A549 (cell line): ENCODE data around the gene KLRC4. TPM values are rescaled to one million over a fixed set of nuclear protein-coding genes. Genes with fewer than 3 reads are reported as not detected.

Experiments used
- ATAC-seq, 2 experiments: fragments of 200-7000 bp in 1 of 2; fragments of >200 bp in 1 of 2; cut with Nextera tagmentation in 1 of 2; cut with Tn5 transposase in 1 of 2; 3 replicates each; pipeline versions ENCODE4 v1.8.0 to v1.9.1; 2018 to 2020; ENCODE audit warnings: mild to moderate bottlenecking in 1 of 2, moderate library complexity in 1 of 2
- CTCF ChIA-PET: fragments of 300-600 bp; sonication (Branson Sonifier 250); formaldehyde crosslinking; extraction: SDS; loops from one replicate; lab custom pipeline; 2021; ENCODE audit warnings: antibody characterized with exemption, inconsistent platforms; lab: Yijun Ruan, JAX
- POLR2A ChIA-PET: fragments of 350-600 bp; formaldehyde crosslinking; extraction: SDS; loops from one replicate; lab custom pipeline; 2021; ENCODE audit warnings: antibody characterized with exemption, inconsistent platforms; lab: Yijun Ruan, JAX
- DNase-seq, 2 experiments: peaks; one replicate each; pipeline versions ENCODE4 v3.0.0 to v3.0.0-alpha.2; 2011 to 2016; ENCODE audit warnings: low read depth in 1 of 2, low spot score in 1 of 2
- FAIRE-seq: peaks from 2 replicates; lab custom pipeline; 2011; peaks lifted over from hg19 to GRCh38; lab: Jason Lieb, UNC
- H3K27ac ChIP-seq, 2 experiments: fragments of >200 bp; sonication (Bioruptor Twin); formaldehyde crosslinking; 3 replicates each; pipeline ENCODE4 v1.5.1; 2016 to 2017
- H3K4me1 ChIP-seq: fragments of >200 bp; sonication (Bioruptor Twin); formaldehyde crosslinking; 3 replicates; pipeline ENCODE4 v1.6.1; 2016
- H3K4me2 ChIP-seq: fragments of >200 bp; sonication (Bioruptor Twin); formaldehyde crosslinking; 3 replicates; pipeline ENCODE4 v1.6.1; 2016
- H3K4me3 ChIP-seq: fragments of >200 bp; sonication (Bioruptor Twin); formaldehyde crosslinking; 3 replicates; pipeline ENCODE4 v1.5.1; 2016
- H3K9me3 ChIP-seq: fragments of >200 bp; sonication (Bioruptor Twin); formaldehyde crosslinking; 3 replicates; pipeline ENCODE4 v1.6.1; 2016
- CBX8 ChIP-seq: fragments of 200-600 bp; sonication (generic); IDR thresholded peaks from 2 replicates; pipeline ENCODE4 v1.6.1; 2016
- CEBPB ChIP-seq, 2 experiments: fragments of >200 bp in 1 of 2; sonication (Bioruptor Twin) in 1 of 2; formaldehyde crosslinking in 1 of 2; IDR thresholded peaks; 2 replicates each; pipeline ENCODE4 v1.6.1; 2012 to 2016
- CTCF ChIP-seq: fragments of >200 bp; sonication (Bioruptor Twin); formaldehyde crosslinking; IDR thresholded peaks from 3 replicates; pipeline ENCODE4 v1.5.1; 2016
- EHF ChIP-seq: fragments of 250-450 bp; sonication (Bioruptor Pico); IDR thresholded peaks from 2 replicates; pipeline ENCODE4 v1.5.0; 2020; ENCODE audit warnings: mild to moderate bottlenecking
- ELK1 ChIP-seq: fragments of 150-350 bp; IDR thresholded peaks from 2 replicates; pipeline ENCODE4 v1.6.1; 2014; ENCODE audit warnings: low read depth, mild to moderate bottlenecking, low read length
- EP300 ChIP-seq, 2 experiments: fragments of >200 bp; sonication (Bioruptor Twin); formaldehyde crosslinking; IDR thresholded peaks; 2 replicates in 1 of 2; 3 replicates in 1 of 2; pipeline ENCODE4 v1.6.1; 2016 to 2017
- ESRRA ChIP-seq: fragments of 150-350 bp; IDR thresholded peaks from 2 replicates; pipeline ENCODE4 v1.6.1; 2014; ENCODE audit warnings: mild to moderate bottlenecking, low read length, borderline replicate concordance
- FOXS1 ChIP-seq: fragments of 250-450 bp; sonication (Bioruptor Pico); IDR thresholded peaks from 2 replicates; pipeline ENCODE4 v1.5.0; 2020; ENCODE audit warnings: mild to moderate bottlenecking, moderate library complexity
- JUN ChIP-seq, 2 experiments: fragments of >200 bp; sonication (Bioruptor Twin); formaldehyde crosslinking; IDR thresholded peaks; 2 replicates in 1 of 2; 3 replicates in 1 of 2; pipeline ENCODE4 v1.6.1; 2016 to 2017
- MAFK ChIP-seq: fragments of 450-650 bp; IDR thresholded peaks from 2 replicates; pipeline ENCODE4 v1.6.1; 2014; ENCODE audit not compliant: partially characterized antibody
- NFE2L2 ChIP-seq: fragments of 150-350 bp; conservative IDR thresholded peaks from 2 replicates; pipeline ENCODE4 v1.6.1; 2014; ENCODE audit warnings: low read length
- NPAS2 ChIP-seq: fragments of 250-450 bp; sonication (Bioruptor Pico); IDR thresholded peaks from 2 replicates; pipeline ENCODE4 v1.8.0; 2022; ENCODE audit warnings: mild to moderate bottlenecking, moderate library complexity, borderline replicate concordance
- NR3C1 ChIP-seq: fragments of >200 bp; sonication (Bioruptor Twin); formaldehyde crosslinking; IDR thresholded peaks from 3 replicates; pipeline ENCODE4 v1.6.1; 2017
- PBX3 ChIP-seq: IDR thresholded peaks from 2 replicates; pipeline ENCODE4 v1.6.1; 2012
- POLR2AphosphoS2 ChIP-seq: conservative IDR thresholded peaks from 2 replicates; pipeline ENCODE4 v1.6.1; 2012; ENCODE audit warnings: low read length, improper control_type of control experiment, inconsistent platforms
- RAD21 ChIP-seq, 2 experiments: fragments of >200 bp in 1 of 2; sonication (Bioruptor Twin) in 1 of 2; formaldehyde crosslinking in 1 of 2; IDR thresholded peaks in 1 of 2; conservative IDR thresholded peaks in 1 of 2; 2 replicates in 1 of 2; 3 replicates in 1 of 2; pipeline ENCODE4 v1.6.1; 2012 to 2018; ENCODE audit warnings: inconsistent platforms in 1 of 2
- RCOR1 ChIP-seq: fragments of 150-350 bp; IDR thresholded peaks from 2 replicates; pipeline ENCODE4 v1.6.1; 2014; ENCODE audit warnings: antibody characterized with exemption, low read length, low read depth
- RFX5 ChIP-seq: fragments of 450-650 bp; IDR thresholded peaks from 2 replicates; pipeline ENCODE4 v1.7.1; 2014; ENCODE audit warnings: antibody characterized with exemption, mild to moderate bottlenecking, moderate library complexity
- USF2 ChIP-seq: fragments of 450-650 bp; IDR thresholded peaks from 2 replicates; pipeline ENCODE4 v1.6.1; 2014; ENCODE audit warnings: antibody characterized with exemption
- ZC3H11A ChIP-seq: fragments of 450-650 bp; IDR thresholded peaks from 2 replicates; pipeline ENCODE4 v1.6.1; 2014; ENCODE audit warnings: antibody characterized with exemption, mild to moderate bottlenecking
- ZFP36 ChIP-seq: fragments of 450-650 bp; IDR thresholded peaks from 2 replicates; pipeline ENCODE4 v1.6.1; 2014; ENCODE audit warnings: borderline replicate concordance; ENCODE audit not compliant: partially characterized antibody
- ZNF302 ChIP-seq: fragments of 250-450 bp; sonication (Bioruptor Pico); IDR thresholded peaks from 2 replicates; pipeline ENCODE4 v1.9.0; 2021; ENCODE audit warnings: inconsistent platforms, mild to moderate bottlenecking, moderate library complexity
- WGBS: methylation state at CpG from one replicate; pipeline ENCODE4 v1.1.6; 2017; ENCODE audit errors: missing lambda C conversion rate; 5-methylcytosine and 5-hydroxymethylcytosine counted together
- polyA plus RNA-seq, 4 experiments: library from polyadenylated mRNA; depleted of rRNA in 3 of 4; stranded (reverse); fragments of >200 nt; fragmentation: RNase III in 1 of 4; extraction: RNeasy Plus Mini Kit Qiagen cat#74134 plus additional on column Dnase treatment in 1 of 4; gene quantifications; 2 replicates in 3 of 4; 3 replicates in 1 of 4; pipeline ENCODE4 v1.2.3, GENCODE V29; 2011 to 2017
- TF ChIP-seq, protein P1 (sequence below): IDR thresholded peaks from 2 replicates; pipeline ENCODE4 v1.6.1; 2012
- TF ChIP-seq, protein P2 (sequence below): fragments of 250-450 bp; sonication (Bioruptor Pico); IDR thresholded peaks from 2 replicates; pipeline ENCODE4 v1.5.0; 2020; ENCODE audit warnings: low read depth, mild to moderate bottlenecking, moderate library complexity
- TF ChIP-seq, protein P3 (sequence below): IDR thresholded peaks from 2 replicates; pipeline ENCODE4 v1.6.1; 2012; ENCODE audit warnings: low read depth, borderline replicate concordance

The KLRC4 gene
- polyA plus RNA-seq, 2 of the 4 experiments (the other 2 are of a cell fraction), result not detected

GRCh38 chr12:10456856-10457255 is 47.3 kb upstream of the KLRC4 start:
- DNase-seq, result no peak
- FAIRE-seq, result no peak
- TF ChIP-seq RCOR1, result no peak
- no peak for TF ChIP-seq PBX3
- no peak for TF ChIP-seq NPAS2
- TF ChIP-seq, protein P1, sequence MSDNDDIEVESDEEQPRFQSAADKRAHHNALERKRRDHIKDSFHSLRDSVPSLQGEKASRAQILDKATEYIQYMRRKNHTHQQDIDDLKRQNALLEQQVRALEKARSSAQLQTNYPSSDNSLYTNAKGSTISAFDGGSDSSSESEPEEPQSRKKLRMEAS, result no peak
- TF ChIP-seq CBX8, result no peak
- TF ChIP-seq CTCF, result no peak
- TF ChIP-seq CEBPB (IDR thresholded peaks at IDR 0.05), result no peak
- TF ChIP-seq ZNF302 (CRISPR knock-in tag), result no peak
- no peak for TF ChIP-seq EHF (CRISPR knock-in tag)
- TF ChIP-seq FOXS1 (CRISPR knock-in tag), result no peak
- no peak for TF ChIP-seq ZC3H11A
- TF ChIP-seq MAFK, result no peak
- no peak for TF ChIP-seq POLR2AphosphoS2
- TF ChIP-seq, protein P2, sequence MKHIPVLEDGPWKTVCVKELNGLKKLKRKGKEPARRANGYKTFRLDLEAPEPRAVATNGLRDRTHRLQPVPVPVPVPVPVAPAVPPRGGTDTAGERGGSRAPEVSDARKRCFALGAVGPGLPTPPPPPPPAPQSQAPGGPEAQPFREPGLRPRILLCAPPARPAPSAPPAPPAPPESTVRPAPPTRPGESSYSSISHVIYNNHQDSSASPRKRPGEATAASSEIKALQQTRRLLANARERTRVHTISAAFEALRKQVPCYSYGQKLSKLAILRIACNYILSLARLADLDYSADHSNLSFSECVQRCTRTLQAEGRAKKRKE, result no peak
- TF ChIP-seq EP300 (IDR thresholded peaks at IDR 0.05), result no peak
- TF ChIP-seq NR3C1, result no peak
- no peak for TF ChIP-seq RAD21 (conservative IDR thresholded peaks at IDR 0.05 in 1 of 2, IDR thresholded peaks at IDR 0.05 in 1 of 2)
- no peak for TF ChIP-seq NFE2L2
- no peak for TF ChIP-seq JUN (IDR thresholded peaks at IDR 0.05)
- WGBS, result 68% methylated on average over 2 of the region's 2 CpGs
- H3K4me3 ChIP-seq, result no peak overlapping the region
- peaks cover 19% of the 10 kb centered on the region for H3K9me3 ChIP-seq
- CTCF ChIA-PET, result no interaction called here
- POLR2A ChIA-PET, result no interaction called here
- no peaks in the 10 kb centered on the region for H3K4me1 ChIP-seq
- no peak overlapping the region for H3K27ac ChIP-seq
- H3K4me2 ChIP-seq, result no peak overlapping the region
- no peak for ATAC-seq

DNA sequence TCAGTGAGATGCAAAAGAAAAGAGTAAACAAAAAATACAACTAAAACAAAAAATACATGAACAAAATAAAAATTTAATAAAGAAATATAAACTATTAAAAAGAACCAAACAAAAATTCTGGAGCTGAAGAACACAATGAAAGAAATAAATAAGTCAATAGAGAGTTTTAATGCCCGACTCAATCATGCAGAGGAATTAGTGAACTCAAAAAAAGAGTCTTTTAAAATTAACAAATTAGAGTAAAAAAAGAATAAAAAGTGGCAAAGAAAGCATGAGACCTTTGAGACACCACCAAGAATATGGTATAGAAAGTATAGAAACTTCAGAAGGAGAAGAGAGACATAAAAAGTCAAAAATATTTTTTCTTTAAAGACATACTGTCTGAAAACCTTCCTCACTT is 46.2 kb upstream of the KLRC4 start:
- 2% methylated on average over 1 of the region's 1 CpG for WGBS
- TF ChIP-seq RFX5 (no peak), ZFP36 (no peak), ESRRA (no peak), ELK1 (no peak), USF2 (no peak)
- TF ChIP-seq, protein P3, sequence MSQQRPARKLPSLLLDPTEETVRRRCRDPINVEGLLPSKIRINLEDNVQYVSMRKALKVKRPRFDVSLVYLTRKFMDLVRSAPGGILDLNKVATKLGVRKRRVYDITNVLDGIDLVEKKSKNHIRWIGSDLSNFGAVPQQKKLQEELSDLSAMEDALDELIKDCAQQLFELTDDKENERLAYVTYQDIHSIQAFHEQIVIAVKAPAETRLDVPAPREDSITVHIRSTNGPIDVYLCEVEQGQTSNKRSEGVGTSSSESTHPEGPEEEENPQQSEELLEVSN, result no peak
- CTCF ChIA-PET, result no interaction called here
- H3K9me3 ChIP-seq, result peaks cover 19% of the 10 kb centered on the region; the same call in 2 of the 3 replicates
- no peaks in the 10 kb centered on the region for H3K4me1 ChIP-seq
- ATAC-seq (no peak), DNase-seq (no peak), FAIRE-seq (no peak)
- H3K27ac ChIP-seq, result no peak overlapping the region
- no peak overlapping the region for H3K4me2 ChIP-seq
- POLR2A ChIA-PET, result no interaction called here
- H3K4me3 ChIP-seq, result no peak overlapping the region
